ENCODE data around the gene CYTH4.

Gene CYTH4

GRCh38 chr22:37284805-37285355 is 2.6 kb downstream of the CYTH4 start:
- no peak overlapping the region for H3K4me3 ChIP-seq (replicated peaks in 1 of 2; ENCODE audit: low read depth in 2 of 2, low read length in 2 of 2)
- no peak for DNase-seq (ENCODE audit: low read depth in 2 of 2)
- TF ChIP-seq CTCF (IDR thresholded peaks at IDR 0.05; ENCODE audit: low read depth, low read length): no peak

GRCh38 chr22:37285937-37286336 is 3.6 kb downstream of the CYTH4 start:
- no peak for TF ChIP-seq CTCF (IDR thresholded peaks at IDR 0.05; ENCODE audit: low read depth, low read length)
- no peak overlapping the region for H3K4me3 ChIP-seq (replicated peaks in 1 of 2; ENCODE audit: low read depth in 2 of 2, low read length in 2 of 2)
- DNase-seq (ENCODE audit: low read depth in 2 of 2): no peak

GRCh38 chr22:37287550-37287951 is 5.2 kb downstream of the CYTH4 start:
- no peak overlapping the region for H3K4me3 ChIP-seq (replicated peaks in 1 of 2; ENCODE audit: low read depth in 2 of 2, low read length in 2 of 2)
- TF ChIP-seq CTCF (IDR thresholded peaks at IDR 0.05; ENCODE audit: low read depth, low read length): no peak
- no peak for DNase-seq (ENCODE audit: low read depth in 2 of 2)

- DNase-seq (ENCODE audit: low read depth in 2 of 2): no peak
- no peak overlapping the region for H3K4me3 ChIP-seq (replicated peaks in 1 of 2; ENCODE audit: low read depth in 2 of 2, low read length in 2 of 2)
- no peak for TF ChIP-seq CTCF (IDR thresholded peaks at IDR 0.05; ENCODE audit: low read depth, low read length)
Measured at GRCh38 chr22:37288521-37288920, 6.2 kb downstream of the CYTH4 start.

GRCh38 chr22:37289156-37289735 is 6.9 kb downstream of the CYTH4 start:
- no peak overlapping the region for H3K4me3 ChIP-seq (replicated peaks in 1 of 2; ENCODE audit: low read depth in 2 of 2, low read length in 2 of 2)
- TF ChIP-seq CTCF (IDR thresholded peaks at IDR 0.05; ENCODE audit: low read depth, low read length): no peak
- DNase-seq (ENCODE audit: low read depth in 2 of 2): no peak

- peak; percentile 59 to 72 for DNase-seq (ENCODE audit: low read depth in 2 of 2)
- H3K4me3 ChIP-seq (replicated peaks in 1 of 2; ENCODE audit: low read depth in 2 of 2, low read length in 2 of 2): no peak overlapping the region
- TF ChIP-seq CTCF (IDR thresholded peaks at IDR 0.05; ENCODE audit: low read depth, low read length): no peak
Measured at GRCh38 chr22:37290737-37291136, 8.4 kb downstream of the CYTH4 start.
